ENCODE data around the gene PBLD. TPM values are rescaled to one million over a fixed set of nuclear protein-coding genes. Genes with fewer than 3 reads are reported as not detected.

Gene PBLD
- total RNA-seq: 1 to 10 TPM; 2.0 to 2.7 TPM

DNA sequence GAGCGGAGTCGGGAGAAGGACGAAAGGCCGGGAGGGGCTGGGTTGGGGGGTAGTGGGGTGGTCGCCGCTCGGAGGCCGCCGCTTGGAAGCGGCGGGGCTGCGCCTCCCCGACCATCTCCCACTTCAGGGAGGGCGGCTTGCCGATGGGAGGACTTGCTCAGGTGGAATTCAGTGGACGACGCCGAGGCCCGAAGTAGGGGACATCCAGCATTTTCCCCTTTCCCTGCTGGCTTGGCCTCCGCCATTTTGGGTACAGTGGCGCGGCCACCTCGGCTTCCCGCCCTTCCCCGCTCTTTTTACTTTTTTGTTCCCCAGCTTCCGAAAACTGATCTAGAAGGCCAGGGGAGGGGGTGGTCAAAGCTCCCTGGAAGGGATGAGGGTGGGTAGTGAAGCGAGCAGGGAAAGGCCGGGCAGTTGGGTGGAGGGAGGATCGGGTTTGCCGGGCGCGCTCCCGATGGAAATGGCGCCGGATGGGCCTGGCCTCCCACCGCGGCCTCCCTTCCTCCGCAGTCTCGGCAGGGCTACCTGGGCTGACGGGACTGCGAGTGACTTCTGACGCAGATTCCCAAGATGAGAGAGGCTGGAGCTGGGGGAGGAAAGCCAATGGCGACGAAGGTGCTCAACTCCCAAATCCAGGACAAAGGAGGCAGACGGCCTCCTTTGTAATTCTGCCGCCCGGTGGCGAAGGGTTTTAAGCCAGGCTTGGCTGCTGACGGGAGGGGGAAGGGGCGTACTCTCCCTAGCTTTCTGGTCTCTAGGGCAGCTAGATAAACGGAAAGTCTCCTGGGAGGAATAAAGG, at the start of gene PBLD:
Gene PBLD, minus strand, starts transcription at position 670 of the 799 bp plus-strand sequence. CDS start 26,084 bp downstream, outside the sequence.

DNA sequence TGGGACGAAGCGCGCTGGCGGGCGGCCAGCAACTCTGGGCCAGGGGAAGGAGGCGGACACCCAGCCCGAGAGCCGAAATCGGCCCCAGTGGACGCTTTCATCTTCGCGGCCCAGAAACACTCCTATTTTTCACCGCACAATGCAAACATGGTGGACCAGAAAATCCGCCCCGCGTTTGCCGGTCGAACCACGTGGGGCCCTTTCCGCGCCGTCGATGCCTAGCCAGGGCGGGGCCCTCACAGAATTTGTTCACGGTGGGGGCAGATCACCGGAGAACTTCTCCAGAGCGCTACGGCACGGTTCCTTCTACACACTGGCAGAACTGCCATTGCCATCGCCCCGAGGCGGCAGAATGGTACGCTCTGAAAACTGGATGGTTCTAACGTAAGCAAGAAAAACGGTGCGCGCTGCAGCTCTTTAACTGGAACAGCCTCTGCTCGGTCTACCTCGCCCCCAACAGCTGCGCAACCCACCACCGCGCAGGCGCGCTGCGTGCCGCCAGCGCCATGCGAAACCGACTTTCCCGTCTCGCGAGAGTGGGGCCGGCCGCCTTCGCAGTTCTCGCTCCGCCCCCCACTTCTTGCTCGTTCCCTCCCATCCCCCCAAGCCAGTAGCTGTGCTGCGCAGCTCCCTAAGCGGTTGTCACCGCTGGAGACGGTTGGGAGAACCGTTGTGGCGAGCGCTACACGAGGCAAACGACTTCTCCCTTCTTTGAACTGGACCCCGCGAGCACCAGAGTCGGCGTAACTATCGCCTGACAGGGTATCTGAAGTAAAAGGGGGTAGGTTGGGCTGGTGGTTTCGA, 1.1 kb downstream of the PBLD start, which contains the start of gene HNRNPH3:
Gene HNRNPH3, plus strand, starts transcription at position 610 of the 804 bp plus-strand sequence. CDS start 5,158 bp downstream, outside the sequence.

Other genes starting within 250 kb of the PBLD start
- not detected for gene MYPN, start 223.4 kb downstream of the PBLD start, total RNA-seq
- not detected for gene ATOH7, start 100.8 kb downstream of the PBLD start, total RNA-seq
- gene HNRNPH3, start 864 bp downstream of the PBLD start, total RNA-seq: 100 to 1,000 TPM; 107 to 115 TPM
- 10 to 100 TPM; 12.0 to 15.0 TPM for gene RUFY2, start 74.3 kb upstream of the PBLD start, total RNA-seq
- 10 to 100 TPM; 29.2 to 33.7 TPM for gene DNA2, start 139.0 kb upstream of the PBLD start, total RNA-seq
- 10 to 100 TPM; 15.2 to 17.3 TPM for gene SLC25A16, start 194.6 kb upstream of the PBLD start, total RNA-seq
- 1 to 10 TPM; 2.8 to 2.9 TPM for gene TET1, start 227.4 kb upstream of the PBLD start, total RNA-seq